ENCODE measurements around the gene SSTR3.

- no peak for TF ChIP-seq CTCF (IDR thresholded peaks at IDR 0.05; ENCODE audit: low read depth, low read length, poor library complexity, severe bottlenecking)
- TF ChIP-seq EZH2phosphoT487 (IDR thresholded peaks at IDR 0.05; ENCODE audit: borderline replicate concordance, low read length): no peak
These were observed 16.9 kb upstream of the SSTR3 start for GRCh38 chr22:37229012-37229804.

All from DOHH2 (cell line).